ENCODE data around the gene COG2. TPM values are rescaled to one million over a fixed set of nuclear protein-coding genes. Genes with fewer than 3 reads are reported as not detected.

Gene COG2
- total RNA-seq, 6 experiments from 2014 or later: 17.0 to 23.0 (median 20.6) TPM

GRCh38 chr1:230674581-230674980 is 32.3 kb downstream of the COG2 start:
- H3K4me1 Mint-ChIP-seq (ENCODE audit: low read depth): no peaks in the 10 kb centered on the region
- no peak for DNase-seq
- H3K27ac Mint-ChIP-seq: no peak overlapping the region
- no peaks in the 10 kb centered on the region; the same call in 1 of the 2 replicates for H3K27me3 Mint-ChIP-seq (ENCODE audit: insufficient read depth)
- H3K9me3 Mint-ChIP-seq: no peaks in the 10 kb centered on the region
- H3K36me3 Mint-ChIP-seq (ENCODE audit: low read depth): peaks cover 32% of the 10 kb centered on the region
- TF ChIP-seq CTCF (IDR thresholded peaks at IDR 0.05): no peak
- no peak overlapping the region for H3K4me3 Mint-ChIP-seq

DNA sequence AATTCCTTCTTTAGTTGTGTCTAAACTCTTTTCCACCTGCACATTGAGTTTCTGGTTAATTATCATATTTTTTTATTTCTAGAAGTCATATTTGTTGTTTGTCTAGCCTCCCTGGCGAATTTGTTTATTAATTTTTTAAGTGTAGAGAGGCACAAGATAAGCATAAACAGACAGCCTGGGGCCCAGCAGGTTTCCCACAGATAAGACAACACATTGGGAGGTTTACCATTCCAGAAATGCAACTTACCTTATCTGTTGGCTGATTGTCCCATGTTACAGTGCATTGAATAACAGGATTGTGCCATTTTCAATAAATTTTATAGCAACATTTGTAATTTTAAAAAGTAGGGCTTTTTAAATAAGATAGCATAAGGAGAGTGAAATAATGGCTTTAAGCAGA is 34.9 kb downstream of the COG2 start:
- Mint-ChIP-seq H3K4me1 (ENCODE audit: low read depth) (peaks cover 10% of the 10 kb centered on the region), H3K27ac (no peak overlapping the region), H3K4me3 (no peak overlapping the region), H3K9me3 (no peaks in the 10 kb centered on the region), H3K36me3 (ENCODE audit: low read depth) (peaks cover 22% of the 10 kb centered on the region), H3K27me3 (ENCODE audit: insufficient read depth) (no peaks in the 10 kb centered on the region; the same call in 1 of the 2 replicates)
- no peak for DNase-seq
- no peak for TF ChIP-seq CTCF (IDR thresholded peaks at IDR 0.05)

GRCh38 chr1:230679192-230679591 is 36.9 kb downstream of the COG2 start:
- H3K4me1 Mint-ChIP-seq (ENCODE audit: low read depth): peaks cover 24% of the 10 kb centered on the region
- no peak overlapping the region for H3K4me3 Mint-ChIP-seq
- H3K36me3 Mint-ChIP-seq (ENCODE audit: low read depth): peaks cover 23% of the 10 kb centered on the region
- H3K9me3 Mint-ChIP-seq: no peaks in the 10 kb centered on the region
- H3K27ac Mint-ChIP-seq: no peak overlapping the region
- no peak for TF ChIP-seq CTCF (IDR thresholded peaks at IDR 0.05)
- no peak for DNase-seq
- no peaks in the 10 kb centered on the region; the same call in 1 of the 2 replicates for H3K27me3 Mint-ChIP-seq (ENCODE audit: insufficient read depth)

- no peak for DNase-seq
- Mint-ChIP-seq H3K4me3 (no peak overlapping the region), H3K27ac (no peak overlapping the region), H3K4me1 (ENCODE audit: low read depth) (peaks cover 24% of the 10 kb centered on the region), H3K36me3 (ENCODE audit: low read depth) (peaks cover 23% of the 10 kb centered on the region), H3K9me3 (no peaks in the 10 kb centered on the region), H3K27me3 (ENCODE audit: insufficient read depth) (no peaks in the 10 kb centered on the region; the same call in 1 of the 2 replicates)
- TF ChIP-seq CTCF (IDR thresholded peaks at IDR 0.05): no peak
Measured at GRCh38 chr1:230679825-230680224, 37.5 kb downstream of the COG2 start.

- Mint-ChIP-seq H3K36me3 (ENCODE audit: low read depth) (peaks cover 23% of the 10 kb centered on the region), H3K4me3 (no peak overlapping the region), H3K27ac (no peak overlapping the region), H3K27me3 (ENCODE audit: insufficient read depth) (no peaks in the 10 kb centered on the region; the same call in 1 of the 2 replicates), H3K9me3 (no peaks in the 10 kb centered on the region), H3K4me1 (ENCODE audit: low read depth) (peaks cover 24% of the 10 kb centered on the region)
- no peak for TF ChIP-seq CTCF (IDR thresholded peaks at IDR 0.05)
- no peak for DNase-seq
Measured at GRCh38 chr1:230680300-230681025, 38.2 kb downstream of the COG2 start.

Data from HFFc6 (cell line).